ENCODE data around the gene KCNT1.
"Not testable (repeated sequence)": the region's sequence is repeated elsewhere in the genome, so short reads cannot be mapped to it uniquely, and the experiment has no call there.

KCNT1 gene

GRCh38 chr9:135664801-135665794 is 36.9 kb upstream of the KCNT1 start:
- H3K4me1 ChIP-seq (ENCODE audit: control insufficient read depth, insufficient read depth, low read length): peaks cover 3% of the 10 kb centered on the region
- H3K27me3 ChIP-seq (replicated peaks; ENCODE audit: control insufficient read depth, insufficient read depth, low read length): peaks cover 4% of the 10 kb centered on the region
- no peak for DNase-seq (ENCODE audit: low read depth)
- no peak overlapping the region for H3K9ac ChIP-seq (ENCODE audit: low read length)
- H3K9me3 ChIP-seq (ENCODE audit: control insufficient read depth, low read length): peaks cover 7% of the 10 kb centered on the region
- no peak overlapping the region for H3K4me3 ChIP-seq (ENCODE audit: low read length)
- H3K36me3 ChIP-seq (ENCODE audit: control insufficient read depth, insufficient read depth, low read length, severe bottlenecking): no peaks in the 10 kb centered on the region

- peaks cover 7% of the 10 kb centered on the region for H3K9me3 ChIP-seq (ENCODE audit: control insufficient read depth, low read length)
- H3K36me3 ChIP-seq (ENCODE audit: control insufficient read depth, insufficient read depth, low read length, severe bottlenecking): no peaks in the 10 kb centered on the region
- H3K4me1 ChIP-seq (ENCODE audit: control insufficient read depth, insufficient read depth, low read length): peaks cover 3% of the 10 kb centered on the region
- no peak for DNase-seq (ENCODE audit: low read depth)
- H3K27me3 ChIP-seq (replicated peaks; ENCODE audit: control insufficient read depth, insufficient read depth, low read length): peaks cover 4% of the 10 kb centered on the region
- H3K4me3 ChIP-seq (ENCODE audit: low read length): no peak overlapping the region
- no peak overlapping the region for H3K9ac ChIP-seq (ENCODE audit: low read length)
Measured at GRCh38 chr9:135665795-135666189, 36.2 kb upstream of the KCNT1 start.

GRCh38 chr9:135666534-135667462 is 35.2 kb upstream of the KCNT1 start:
- no peak overlapping the region for H3K4me3 ChIP-seq (ENCODE audit: low read length)
- H3K9ac ChIP-seq (ENCODE audit: low read length): no peak overlapping the region
- peaks cover 7% of the 10 kb centered on the region for H3K9me3 ChIP-seq (ENCODE audit: control insufficient read depth, low read length)
- H3K4me1 ChIP-seq (ENCODE audit: control insufficient read depth, insufficient read depth, low read length): peaks cover 3% of the 10 kb centered on the region
- no peaks in the 10 kb centered on the region for H3K36me3 ChIP-seq (ENCODE audit: control insufficient read depth, insufficient read depth, low read length, severe bottlenecking)
- peaks cover 4% of the 10 kb centered on the region for H3K27me3 ChIP-seq (replicated peaks; ENCODE audit: control insufficient read depth, insufficient read depth, low read length)
- no peak for DNase-seq (ENCODE audit: low read depth)

GRCh38 chr9:135667463-135668001 is 34.5 kb upstream of the KCNT1 start:
- Histone ChIP-seq H3K4me3 (ENCODE audit: low read length) (no peak overlapping the region), H3K9me3 (ENCODE audit: control insufficient read depth, low read length) (peaks cover 7% of the 10 kb centered on the region), H3K27me3 (replicated peaks; ENCODE audit: control insufficient read depth, insufficient read depth, low read length) (peaks cover 8% of the 10 kb centered on the region), H3K4me1 (ENCODE audit: control insufficient read depth, insufficient read depth, low read length) (peaks cover 3% of the 10 kb centered on the region), H3K9ac (ENCODE audit: low read length) (no peak overlapping the region), H3K36me3 (ENCODE audit: control insufficient read depth, insufficient read depth, low read length, severe bottlenecking) (no peaks in the 10 kb centered on the region)
- DNase-seq (ENCODE audit: low read depth): no peak

- DNase-seq (ENCODE audit: low read depth); H3K4me1 ChIP-seq (ENCODE audit: control insufficient read depth, insufficient read depth, low read length); H3K4me3 ChIP-seq (ENCODE audit: low read length); H3K27me3 ChIP-seq (replicated peaks; ENCODE audit: control insufficient read depth, insufficient read depth, low read length); H3K9ac ChIP-seq (ENCODE audit: low read length); H3K9me3 ChIP-seq (ENCODE audit: control insufficient read depth, low read length); H3K36me3 ChIP-seq (ENCODE audit: control insufficient read depth, insufficient read depth, low read length, severe bottlenecking): not testable (repeated sequence)
Measured at GRCh38 chr9:135669018-135669417, 33.0 kb upstream of the KCNT1 start.

GRCh38 chr9:135669616-135670285 is 32.2 kb upstream of the KCNT1 start:
- H3K27me3 ChIP-seq (replicated peaks; ENCODE audit: control insufficient read depth, insufficient read depth, low read length): peaks cover 5% of the 10 kb centered on the region
- H3K4me1 ChIP-seq (ENCODE audit: control insufficient read depth, insufficient read depth, low read length): no peaks in the 10 kb centered on the region
- H3K4me3 ChIP-seq (ENCODE audit: low read length): no peak overlapping the region
- DNase-seq (ENCODE audit: low read depth): no peak
- H3K36me3 ChIP-seq (ENCODE audit: control insufficient read depth, insufficient read depth, low read length, severe bottlenecking): no peaks in the 10 kb centered on the region
- H3K9ac ChIP-seq (ENCODE audit: low read length): no peak overlapping the region
- H3K9me3 ChIP-seq (ENCODE audit: control insufficient read depth, low read length): peaks cover 7% of the 10 kb centered on the region

GRCh38 chr9:135670721-135671590 is 31.0 kb upstream of the KCNT1 start:
- no peak overlapping the region for H3K9ac ChIP-seq (ENCODE audit: low read length)
- no peaks in the 10 kb centered on the region for H3K4me1 ChIP-seq (ENCODE audit: control insufficient read depth, insufficient read depth, low read length)
- peaks cover 7% of the 10 kb centered on the region for H3K9me3 ChIP-seq (ENCODE audit: control insufficient read depth, low read length)
- DNase-seq (ENCODE audit: low read depth): no peak
- H3K36me3 ChIP-seq (ENCODE audit: control insufficient read depth, insufficient read depth, low read length, severe bottlenecking): no peaks in the 10 kb centered on the region
- H3K27me3 ChIP-seq (replicated peaks; ENCODE audit: control insufficient read depth, insufficient read depth, low read length): peaks cover 5% of the 10 kb centered on the region
- H3K4me3 ChIP-seq (ENCODE audit: low read length): no peak overlapping the region

- Histone ChIP-seq H3K27me3 (replicated peaks; ENCODE audit: control insufficient read depth, insufficient read depth, low read length) (peaks cover 5% of the 10 kb centered on the region), H3K9ac (ENCODE audit: low read length) (no peak overlapping the region), H3K9me3 (ENCODE audit: control insufficient read depth, low read length) (peaks cover 7% of the 10 kb centered on the region), H3K4me3 (ENCODE audit: low read length) (no peak overlapping the region), H3K36me3 (ENCODE audit: control insufficient read depth, insufficient read depth, low read length, severe bottlenecking) (no peaks in the 10 kb centered on the region), H3K4me1 (ENCODE audit: control insufficient read depth, insufficient read depth, low read length) (no peaks in the 10 kb centered on the region)
- no peak for DNase-seq (ENCODE audit: low read depth)
Measured at GRCh38 chr9:135671591-135672041, 30.4 kb upstream of the KCNT1 start.

GRCh38 chr9:135672786-135673185 is 29.2 kb upstream of the KCNT1 start:
- H3K27me3 ChIP-seq (replicated peaks; ENCODE audit: control insufficient read depth, insufficient read depth, low read length); H3K4me3 ChIP-seq (ENCODE audit: low read length); H3K4me1 ChIP-seq (ENCODE audit: control insufficient read depth, insufficient read depth, low read length); DNase-seq (ENCODE audit: low read depth); H3K36me3 ChIP-seq (ENCODE audit: control insufficient read depth, insufficient read depth, low read length, severe bottlenecking); H3K9ac ChIP-seq (ENCODE audit: low read length); H3K9me3 ChIP-seq (ENCODE audit: control insufficient read depth, low read length): not testable (repeated sequence)

GRCh38 chr9:135673941-135674340 is 28.0 kb upstream of the KCNT1 start:
- DNase-seq (ENCODE audit: low read depth): no peak
- Histone ChIP-seq H3K9me3 (ENCODE audit: control insufficient read depth, low read length) (peaks cover 6% of the 10 kb centered on the region), H3K27me3 (replicated peaks; ENCODE audit: control insufficient read depth, insufficient read depth, low read length) (peaks cover 5% of the 10 kb centered on the region), H3K4me1 (ENCODE audit: control insufficient read depth, insufficient read depth, low read length) (no peaks in the 10 kb centered on the region), H3K36me3 (ENCODE audit: control insufficient read depth, insufficient read depth, low read length, severe bottlenecking) (no peaks in the 10 kb centered on the region), H3K9ac (ENCODE audit: low read length) (no peak overlapping the region), H3K4me3 (ENCODE audit: low read length) (no peak overlapping the region)
